ENCODE data around the gene KIFC1. TPM values are rescaled to one million over a fixed set of nuclear protein-coding genes. Genes with fewer than 3 reads are reported as not detected.
A peak's percentile ranks its signal among the peaks of the same experiment; 100 is the strongest.

KIFC1 gene
- total and polyA plus RNA-seq, 9 of the 15 experiments (the other 6 are each of a cell fraction or from before 2014, with no cell fraction given) = 1.3 to 95.2 (median 76.9) TPM

DNA sequence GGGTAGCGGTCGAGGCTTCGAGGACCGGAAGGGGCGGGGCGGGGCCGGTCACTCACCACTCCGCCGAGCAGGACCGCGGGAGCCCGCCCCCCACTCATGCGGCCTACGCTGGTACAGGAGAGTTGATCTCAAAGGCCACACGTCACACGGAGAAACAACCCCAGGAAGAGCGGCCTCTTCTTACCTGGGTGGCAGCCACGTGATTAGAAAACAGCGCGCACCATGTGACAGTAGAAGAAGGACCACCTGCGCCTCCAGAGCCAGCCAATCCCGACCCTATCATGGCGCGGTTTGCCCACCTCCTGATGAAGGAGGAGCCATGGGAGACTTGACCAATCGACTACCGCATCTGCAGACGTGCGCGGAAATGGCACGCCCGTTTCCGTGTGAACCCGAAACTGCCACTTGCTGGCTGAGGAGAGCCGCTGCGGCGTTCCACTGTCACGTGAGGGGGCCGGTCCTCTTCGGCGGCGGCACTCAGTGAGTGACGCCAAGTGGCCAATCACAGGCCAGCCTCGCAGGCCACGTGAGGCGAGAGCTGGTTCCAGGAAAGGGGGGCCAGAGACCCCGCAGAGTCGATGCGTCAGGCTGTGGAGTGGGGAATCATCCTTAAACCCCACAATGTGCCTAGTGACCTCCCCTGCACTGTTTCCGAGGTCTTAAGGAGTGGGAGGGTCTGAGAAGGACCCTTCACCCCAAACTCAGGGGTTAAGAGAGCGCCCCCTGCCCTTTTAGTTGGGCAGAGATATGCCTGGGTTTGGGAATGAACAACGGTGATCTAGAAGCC is 26.5 kb downstream of the KIFC1 start, which contains the start of gene CUTA (continued):
- TF ChIP-seq DPF2 (IDR thresholded peaks at IDR 0.05) (peak; percentile 75; the same call in 1 of the 2 replicates), RBM14 (IDR thresholded peaks at IDR 0.05; ENCODE audit: borderline replicate concordance, insufficient read depth, low read depth, low read length) (no peak)
- TF ChIP-seq, protein P1, sequence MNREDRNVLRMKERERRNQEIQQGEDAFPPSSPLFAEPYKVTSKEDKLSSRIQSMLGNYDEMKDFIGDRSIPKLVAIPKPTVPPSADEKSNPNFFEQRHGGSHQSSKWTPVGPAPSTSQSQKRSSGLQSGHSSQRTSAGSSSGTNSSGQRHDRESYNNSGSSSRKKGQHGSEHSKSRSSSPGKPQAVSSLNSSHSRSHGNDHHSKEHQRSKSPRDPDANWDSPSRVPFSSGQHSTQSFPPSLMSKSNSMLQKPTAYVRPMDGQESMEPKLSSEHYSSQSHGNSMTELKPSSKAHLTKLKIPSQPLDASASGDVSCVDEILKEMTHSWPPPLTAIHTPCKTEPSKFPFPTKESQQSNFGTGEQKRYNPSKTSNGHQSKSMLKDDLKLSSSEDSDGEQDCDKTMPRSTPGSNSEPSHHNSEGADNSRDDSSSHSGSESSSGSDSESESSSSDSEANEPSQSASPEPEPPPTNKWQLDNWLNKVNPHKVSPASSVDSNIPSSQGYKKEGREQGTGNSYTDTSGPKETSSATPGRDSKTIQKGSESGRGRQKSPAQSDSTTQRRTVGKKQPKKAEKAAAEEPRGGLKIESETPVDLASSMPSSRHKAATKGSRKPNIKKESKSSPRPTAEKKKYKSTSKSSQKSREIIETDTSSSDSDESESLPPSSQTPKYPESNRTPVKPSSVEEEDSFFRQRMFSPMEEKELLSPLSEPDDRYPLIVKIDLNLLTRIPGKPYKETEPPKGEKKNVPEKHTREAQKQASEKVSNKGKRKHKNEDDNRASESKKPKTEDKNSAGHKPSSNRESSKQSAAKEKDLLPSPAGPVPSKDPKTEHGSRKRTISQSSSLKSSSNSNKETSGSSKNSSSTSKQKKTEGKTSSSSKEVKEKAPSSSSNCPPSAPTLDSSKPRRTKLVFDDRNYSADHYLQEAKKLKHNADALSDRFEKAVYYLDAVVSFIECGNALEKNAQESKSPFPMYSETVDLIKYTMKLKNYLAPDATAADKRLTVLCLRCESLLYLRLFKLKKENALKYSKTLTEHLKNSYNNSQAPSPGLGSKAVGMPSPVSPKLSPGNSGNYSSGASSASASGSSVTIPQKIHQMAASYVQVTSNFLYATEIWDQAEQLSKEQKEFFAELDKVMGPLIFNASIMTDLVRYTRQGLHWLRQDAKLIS (CRISPR knock-in tag; IDR thresholded peaks at IDR 0.05) = peak; percentile 8
- TF ChIP-seq, protein P2, sequence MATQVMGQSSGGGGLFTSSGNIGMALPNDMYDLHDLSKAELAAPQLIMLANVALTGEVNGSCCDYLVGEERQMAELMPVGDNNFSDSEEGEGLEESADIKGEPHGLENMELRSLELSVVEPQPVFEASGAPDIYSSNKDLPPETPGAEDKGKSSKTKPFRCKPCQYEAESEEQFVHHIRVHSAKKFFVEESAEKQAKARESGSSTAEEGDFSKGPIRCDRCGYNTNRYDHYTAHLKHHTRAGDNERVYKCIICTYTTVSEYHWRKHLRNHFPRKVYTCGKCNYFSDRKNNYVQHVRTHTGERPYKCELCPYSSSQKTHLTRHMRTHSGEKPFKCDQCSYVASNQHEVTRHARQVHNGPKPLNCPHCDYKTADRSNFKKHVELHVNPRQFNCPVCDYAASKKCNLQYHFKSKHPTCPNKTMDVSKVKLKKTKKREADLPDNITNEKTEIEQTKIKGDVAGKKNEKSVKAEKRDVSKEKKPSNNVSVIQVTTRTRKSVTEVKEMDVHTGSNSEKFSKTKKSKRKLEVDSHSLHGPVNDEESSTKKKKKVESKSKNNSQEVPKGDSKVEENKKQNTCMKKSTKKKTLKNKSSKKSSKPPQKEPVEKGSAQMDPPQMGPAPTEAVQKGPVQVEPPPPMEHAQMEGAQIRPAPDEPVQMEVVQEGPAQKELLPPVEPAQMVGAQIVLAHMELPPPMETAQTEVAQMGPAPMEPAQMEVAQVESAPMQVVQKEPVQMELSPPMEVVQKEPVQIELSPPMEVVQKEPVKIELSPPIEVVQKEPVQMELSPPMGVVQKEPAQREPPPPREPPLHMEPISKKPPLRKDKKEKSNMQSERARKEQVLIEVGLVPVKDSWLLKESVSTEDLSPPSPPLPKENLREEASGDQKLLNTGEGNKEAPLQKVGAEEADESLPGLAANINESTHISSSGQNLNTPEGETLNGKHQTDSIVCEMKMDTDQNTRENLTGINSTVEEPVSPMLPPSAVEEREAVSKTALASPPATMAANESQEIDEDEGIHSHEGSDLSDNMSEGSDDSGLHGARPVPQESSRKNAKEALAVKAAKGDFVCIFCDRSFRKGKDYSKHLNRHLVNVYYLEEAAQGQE (IDR thresholded peaks at IDR 0.05; ENCODE audit: borderline replicate concordance) = peak; percentile 99
- TF ChIP-seq, protein P2 (CRISPR knock-in tag; IDR thresholded peaks at IDR 0.05; ENCODE audit: low read depth) = no peak; the same call in 1 of the 2 replicates
- TF ChIP-seq, protein P3, sequence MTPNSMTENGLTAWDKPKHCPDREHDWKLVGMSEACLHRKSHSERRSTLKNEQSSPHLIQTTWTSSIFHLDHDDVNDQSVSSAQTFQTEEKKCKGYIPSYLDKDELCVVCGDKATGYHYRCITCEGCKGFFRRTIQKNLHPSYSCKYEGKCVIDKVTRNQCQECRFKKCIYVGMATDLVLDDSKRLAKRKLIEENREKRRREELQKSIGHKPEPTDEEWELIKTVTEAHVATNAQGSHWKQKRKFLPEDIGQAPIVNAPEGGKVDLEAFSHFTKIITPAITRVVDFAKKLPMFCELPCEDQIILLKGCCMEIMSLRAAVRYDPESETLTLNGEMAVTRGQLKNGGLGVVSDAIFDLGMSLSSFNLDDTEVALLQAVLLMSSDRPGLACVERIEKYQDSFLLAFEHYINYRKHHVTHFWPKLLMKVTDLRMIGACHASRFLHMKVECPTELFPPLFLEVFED (CRISPR knock-in tag; conservative IDR thresholded peaks at IDR 0.05) = no peak
- TF ChIP-seq, protein P4, sequence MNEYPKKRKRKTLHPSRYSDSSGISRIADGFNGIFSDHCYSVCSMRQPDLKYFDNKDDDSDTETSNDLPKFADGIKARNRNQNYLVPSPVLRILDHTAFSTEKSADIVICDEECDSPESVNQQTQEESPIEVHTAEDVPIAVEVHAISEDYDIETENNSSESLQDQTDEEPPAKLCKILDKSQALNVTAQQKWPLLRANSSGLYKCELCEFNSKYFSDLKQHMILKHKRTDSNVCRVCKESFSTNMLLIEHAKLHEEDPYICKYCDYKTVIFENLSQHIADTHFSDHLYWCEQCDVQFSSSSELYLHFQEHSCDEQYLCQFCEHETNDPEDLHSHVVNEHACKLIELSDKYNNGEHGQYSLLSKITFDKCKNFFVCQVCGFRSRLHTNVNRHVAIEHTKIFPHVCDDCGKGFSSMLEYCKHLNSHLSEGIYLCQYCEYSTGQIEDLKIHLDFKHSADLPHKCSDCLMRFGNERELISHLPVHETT (CRISPR knock-in tag; conservative IDR thresholded peaks at IDR 0.05 in 1 of 2, IDR thresholded peaks at IDR 0.05 in 1 of 2) = peak in 1 of 2 experiments; percentile 91; a peak in 2 of 4 replicates
